Uterus (tissue), 4 donors: ENCODE results near the gene C1orf21. TPM values are rescaled to one million over a fixed set of nuclear protein-coding genes. Genes with fewer than 3 reads are reported as not detected.

Experiments used
- DNase-seq, 2 donors: peaks; one replicate each; pipeline ENCODE4 v3.0.0-alpha.2; 2019 to 2020
- H3K27ac ChIP-seq, 2 donors: fragments of 200-600 bp; sonication (generic); 1 replicate in 1 of 2; 2 replicates in 1 of 2; pipeline ENCODE4 v1.5.1; 2016 to 2018
- H3K27me3 ChIP-seq, 2 donors: fragments of 200-600 bp; sonication (generic); one replicate each; pipeline ENCODE4 v1.5.1; 2018 to 2019; ENCODE audit warnings: control low read depth in 1 of 2
- H3K36me3 ChIP-seq, 2 donors: fragments of 200-600 bp; sonication (generic); one replicate each; pipeline ENCODE4 v1.5.1; 2019; ENCODE audit warnings: control low read depth in 1 of 2
- H3K4me1 ChIP-seq, 2 donors: fragments of 200-600 bp; sonication (generic); one replicate each; pipeline ENCODE4 v1.5.1; 2018 to 2019; ENCODE audit warnings: control low read depth in 1 of 2
- H3K4me3 ChIP-seq, 2 donors: fragments of 200-600 bp; sonication (generic); 1 replicate in 1 of 2; 2 replicates in 1 of 2; pipeline ENCODE4 v1.5.1; 2018 to 2019; ENCODE audit warnings: mild to moderate bottlenecking in 1 of 2
- H3K9me3 ChIP-seq, 2 donors: fragments of 200-600 bp; sonication (generic); one replicate each; pipeline ENCODE4 v1.5.1; 2019; ENCODE audit warnings: control low read depth in 1 of 2
- POLR2A ChIP-seq, 2 donors: fragments of 450-650 bp; IDR thresholded peaks; one replicate each; pipeline ENCODE4 v1.6.1; 2016; ENCODE audit warnings: antibody characterized with exemption in 2 of 2, mild to moderate bottlenecking in 1 of 2, moderate library complexity in 1 of 2
- intact Hi-C: fragments of 100-400 bp; cut with DNase I; formaldehyde crosslinking; loops from one replicate; pipeline ENCODE4 v1.15.1; 2023; ENCODE audit warnings: low total_unique reads
- total RNA-seq, 4 donors: library from RNA; depleted of rRNA in 3 of 4; stranded (reverse); fragments of >200 nt in 3 of 4; gene quantifications; one replicate each; pipeline versions ENCODE4 v1.1.0 to v1.2.4, GENCODE V29; 2014 to 2023
- TF ChIP-seq, protein P1 (sequence below), 4 experiments: fragments of 200-600 bp in 2 of 4; fragments of 450-650 bp in 2 of 4; sonication (generic) in 2 of 4; IDR thresholded peaks; one replicate each; pipeline ENCODE4 v1.5.1; 2016 to 2019; ENCODE audit warnings: antibody characterized with exemption in 4 of 4, mild to moderate bottlenecking in 2 of 4, moderate library complexity in 1 of 4
- donor health status: DM: yes; HTN: yes; CAD: no.

The C1orf21 gene
- total RNA-seq, 4 donors from 2014 or later = 15.0 to 71.0 (median 44.5) TPM

DNA sequence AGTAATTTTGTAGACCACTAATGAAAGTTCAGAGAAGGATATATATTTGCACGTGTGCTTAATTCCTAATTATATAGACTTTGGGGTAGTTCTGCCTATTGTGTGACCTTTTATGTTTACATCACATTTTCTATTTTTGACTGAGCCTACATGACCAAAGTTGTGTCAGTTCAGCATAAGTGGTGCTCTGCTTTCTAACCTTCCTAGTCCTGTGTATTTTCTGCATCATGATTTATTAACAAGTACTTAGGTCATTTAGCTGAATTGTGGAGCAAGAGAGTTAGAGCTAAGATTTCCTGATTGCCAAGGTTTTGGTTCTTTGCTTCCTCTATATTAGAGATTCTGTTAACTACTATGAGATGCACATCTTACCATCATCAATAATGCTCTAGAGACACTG is 176.0 kb downstream of the C1orf21 start:
- Histone ChIP-seq H3K4me3 (no peak overlapping the region), H3K27ac (peak overlapping the region; percentile 61 to 69), H3K27me3 (no peaks in the 10 kb centered on the region), H3K4me1 (peaks cover 9 to 14% of the 10 kb centered on the region in 2 donors), H3K36me3 (no peaks in the 10 kb centered on the region), H3K9me3 (no peaks in the 10 kb centered on the region)
- no peak for DNase-seq
- TF ChIP-seq POLR2A (IDR thresholded peaks at IDR 0.05) = no peak
- TF ChIP-seq, protein P1, sequence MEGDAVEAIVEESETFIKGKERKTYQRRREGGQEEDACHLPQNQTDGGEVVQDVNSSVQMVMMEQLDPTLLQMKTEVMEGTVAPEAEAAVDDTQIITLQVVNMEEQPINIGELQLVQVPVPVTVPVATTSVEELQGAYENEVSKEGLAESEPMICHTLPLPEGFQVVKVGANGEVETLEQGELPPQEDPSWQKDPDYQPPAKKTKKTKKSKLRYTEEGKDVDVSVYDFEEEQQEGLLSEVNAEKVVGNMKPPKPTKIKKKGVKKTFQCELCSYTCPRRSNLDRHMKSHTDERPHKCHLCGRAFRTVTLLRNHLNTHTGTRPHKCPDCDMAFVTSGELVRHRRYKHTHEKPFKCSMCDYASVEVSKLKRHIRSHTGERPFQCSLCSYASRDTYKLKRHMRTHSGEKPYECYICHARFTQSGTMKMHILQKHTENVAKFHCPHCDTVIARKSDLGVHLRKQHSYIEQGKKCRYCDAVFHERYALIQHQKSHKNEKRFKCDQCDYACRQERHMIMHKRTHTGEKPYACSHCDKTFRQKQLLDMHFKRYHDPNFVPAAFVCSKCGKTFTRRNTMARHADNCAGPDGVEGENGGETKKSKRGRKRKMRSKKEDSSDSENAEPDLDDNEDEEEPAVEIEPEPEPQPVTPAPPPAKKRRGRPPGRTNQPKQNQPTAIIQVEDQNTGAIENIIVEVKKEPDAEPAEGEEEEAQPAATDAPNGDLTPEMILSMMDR (IDR thresholded peaks at IDR 0.05) = no peak
- intact Hi-C loops = no loop called here

DNA sequence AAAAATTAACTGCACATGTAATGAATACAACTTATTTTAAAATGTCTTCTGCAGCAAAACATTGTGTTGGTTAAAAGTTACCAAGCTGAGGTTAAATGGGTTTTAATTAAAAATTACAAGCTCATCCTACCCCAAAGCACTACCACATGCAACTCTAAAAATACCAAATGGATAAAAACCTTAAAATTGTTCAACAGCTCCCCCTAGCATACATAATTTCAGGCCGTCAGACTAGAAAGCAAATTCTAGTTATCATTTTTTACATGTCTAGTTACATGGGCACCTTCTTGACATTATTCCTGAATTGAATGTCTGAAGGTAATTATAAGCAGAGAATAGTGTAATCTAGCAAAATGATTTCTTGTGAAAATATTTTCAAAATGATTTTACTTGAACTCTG is 176.5 kb downstream of the C1orf21 start:
- intact Hi-C loops = no loop called here
- H3K27me3 ChIP-seq = no peaks in the 10 kb centered on the region
- H3K27ac ChIP-seq = peak overlapping the region in 1 of 2 donors; percentile 69
- no peak overlapping the region for H3K4me3 ChIP-seq
- no peaks in the 10 kb centered on the region for H3K9me3 ChIP-seq
- no peak for DNase-seq
- TF ChIP-seq, protein P1 (IDR thresholded peaks at IDR 0.05) = peak; percentile 57 to 75 (median 64)
- no peak for TF ChIP-seq POLR2A (IDR thresholded peaks at IDR 0.05)
- H3K4me1 ChIP-seq = peaks cover 9 to 14% of the 10 kb centered on the region in 2 donors
- H3K36me3 ChIP-seq = no peaks in the 10 kb centered on the region

DNA sequence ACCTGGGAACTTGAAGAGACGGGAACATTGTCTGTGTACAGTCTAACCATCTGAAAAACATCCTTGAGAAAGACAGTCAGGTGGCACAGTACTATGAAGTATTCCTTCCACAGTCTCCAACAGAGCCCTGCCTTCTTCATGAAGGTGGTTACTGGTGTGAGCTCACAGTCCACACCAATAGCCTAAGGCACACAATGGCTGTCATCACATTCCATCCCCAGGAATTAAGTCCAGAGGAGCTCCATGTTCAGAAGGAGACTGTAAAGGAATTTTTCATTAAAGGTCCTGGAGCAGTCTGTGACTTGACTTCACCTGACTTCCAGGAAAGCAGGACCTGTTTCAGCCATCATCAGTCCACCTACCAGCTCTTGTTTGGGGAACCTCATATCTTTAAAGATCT is 180.2 kb downstream of the C1orf21 start:
- no peak for TF ChIP-seq POLR2A (IDR thresholded peaks at IDR 0.05)
- TF ChIP-seq, protein P1 (IDR thresholded peaks at IDR 0.05) = no peak
- no peak overlapping the region for H3K27ac ChIP-seq
- intact Hi-C loops = no loop called here

DNA sequence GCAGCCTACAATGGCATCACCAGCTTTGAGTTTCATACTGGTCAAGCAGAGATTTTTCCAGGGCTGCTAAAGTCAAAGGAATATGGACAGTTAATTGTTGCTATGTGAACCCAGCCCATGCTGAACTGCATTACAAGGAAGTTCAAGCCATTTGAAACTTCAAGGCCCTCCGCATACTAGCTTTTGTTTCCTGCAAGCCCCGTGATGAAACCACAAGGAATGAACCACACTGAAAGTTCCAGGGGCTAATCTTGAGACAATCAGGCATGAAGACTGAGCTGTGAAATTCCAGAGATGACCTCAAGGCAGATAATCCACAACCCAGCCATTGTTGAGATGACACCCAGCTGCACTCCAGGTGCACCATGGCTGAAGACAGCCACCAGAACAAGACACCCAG is 180.8 kb downstream of the C1orf21 start:
- Histone ChIP-seq H3K27me3 (no peaks in the 10 kb centered on the region), H3K9me3 (no peaks in the 10 kb centered on the region), H3K4me1 (peaks cover 2 to 8% of the 10 kb centered on the region in 2 donors), H3K36me3 (no peaks in the 10 kb centered on the region), H3K4me3 (no peak overlapping the region), H3K27ac (no peak overlapping the region)
- intact Hi-C loops = no loop called here
- DNase-seq = no peak
- TF ChIP-seq POLR2A (IDR thresholded peaks at IDR 0.05) = no peak
- TF ChIP-seq, protein P1 (IDR thresholded peaks at IDR 0.05) = no peak

More for the DNA sequence above, 180.2 kb downstream of the C1orf21 start:
- Histone ChIP-seq H3K27me3 (no peaks in the 10 kb centered on the region), H3K4me3 (no peak overlapping the region), H3K4me1 (peaks cover 8 to 12% of the 10 kb centered on the region in 2 donors), H3K9me3 (no peaks in the 10 kb centered on the region), H3K36me3 (no peaks in the 10 kb centered on the region)
- DNase-seq = no peak

DNA sequence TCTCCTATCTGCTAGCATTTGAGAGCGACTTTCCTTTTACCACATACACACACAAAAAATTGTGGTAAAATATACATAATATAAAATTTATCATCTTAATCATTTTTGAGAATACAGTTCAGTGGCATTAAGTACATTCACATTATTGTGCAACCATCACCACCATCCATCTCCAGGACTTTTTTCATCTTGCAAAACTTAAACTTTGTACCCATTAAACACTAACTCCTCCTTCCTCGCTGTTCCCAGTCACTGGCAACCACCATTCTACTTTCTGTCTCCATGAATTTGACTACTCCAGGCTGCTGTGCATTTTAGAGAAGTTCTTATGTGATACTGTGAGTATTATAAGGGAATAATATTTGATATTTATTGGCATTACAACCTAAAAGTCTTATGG is 181.3 kb downstream of the C1orf21 start:
- no peaks in the 10 kb centered on the region for H3K9me3 ChIP-seq
- intact Hi-C loops = no loop called here

More for the DNA sequence above, 181.3 kb downstream of the C1orf21 start:
- H3K36me3 ChIP-seq = no peaks in the 10 kb centered on the region
- no peak for TF ChIP-seq POLR2A (IDR thresholded peaks at IDR 0.05)
- TF ChIP-seq, protein P1 (IDR thresholded peaks at IDR 0.05) = no peak
- H3K4me1 ChIP-seq = peaks cover 0 to 3% of the 10 kb centered on the region in 2 donors
- H3K27ac ChIP-seq = no peak overlapping the region
- no peak for DNase-seq
- no peaks in the 10 kb centered on the region for H3K27me3 ChIP-seq
- no peak overlapping the region for H3K4me3 ChIP-seq
